Measurements from ENCODE around the gene HMGXB3.
"Not testable (repeated sequence)": the region's sequence is repeated elsewhere in the genome, so short reads cannot be mapped to it uniquely, and the experiment has no call there.

Gene HMGXB3

DNA sequence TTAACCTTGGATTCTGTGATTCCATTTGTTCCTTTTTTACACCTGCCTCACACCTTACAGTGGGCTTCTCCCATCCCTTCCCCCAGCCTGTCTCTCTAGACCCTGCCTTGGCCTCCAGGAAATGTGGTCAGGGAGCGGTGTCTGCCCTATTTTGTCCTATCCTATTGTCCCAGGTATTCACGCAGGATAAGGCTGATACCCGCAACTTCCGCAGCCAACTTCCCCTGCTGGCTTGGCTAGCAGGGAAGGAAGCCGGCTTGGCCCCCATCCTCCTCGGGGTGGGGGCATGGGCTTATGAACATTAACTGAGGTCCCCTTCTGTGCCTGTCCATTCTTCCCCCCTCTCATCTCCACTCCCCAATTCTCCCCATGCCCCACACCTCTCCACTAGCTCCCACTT lies 82.3 kb downstream of the HMGXB3 start:
- DNase-seq (ENCODE audit: low spot score): peak; percentile 3
- TF ChIP-seq, protein P1, sequence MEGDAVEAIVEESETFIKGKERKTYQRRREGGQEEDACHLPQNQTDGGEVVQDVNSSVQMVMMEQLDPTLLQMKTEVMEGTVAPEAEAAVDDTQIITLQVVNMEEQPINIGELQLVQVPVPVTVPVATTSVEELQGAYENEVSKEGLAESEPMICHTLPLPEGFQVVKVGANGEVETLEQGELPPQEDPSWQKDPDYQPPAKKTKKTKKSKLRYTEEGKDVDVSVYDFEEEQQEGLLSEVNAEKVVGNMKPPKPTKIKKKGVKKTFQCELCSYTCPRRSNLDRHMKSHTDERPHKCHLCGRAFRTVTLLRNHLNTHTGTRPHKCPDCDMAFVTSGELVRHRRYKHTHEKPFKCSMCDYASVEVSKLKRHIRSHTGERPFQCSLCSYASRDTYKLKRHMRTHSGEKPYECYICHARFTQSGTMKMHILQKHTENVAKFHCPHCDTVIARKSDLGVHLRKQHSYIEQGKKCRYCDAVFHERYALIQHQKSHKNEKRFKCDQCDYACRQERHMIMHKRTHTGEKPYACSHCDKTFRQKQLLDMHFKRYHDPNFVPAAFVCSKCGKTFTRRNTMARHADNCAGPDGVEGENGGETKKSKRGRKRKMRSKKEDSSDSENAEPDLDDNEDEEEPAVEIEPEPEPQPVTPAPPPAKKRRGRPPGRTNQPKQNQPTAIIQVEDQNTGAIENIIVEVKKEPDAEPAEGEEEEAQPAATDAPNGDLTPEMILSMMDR (IDR thresholded peaks at IDR 0.05; ENCODE audit: extremely low read depth, missing control alignments): no peak

DNA sequence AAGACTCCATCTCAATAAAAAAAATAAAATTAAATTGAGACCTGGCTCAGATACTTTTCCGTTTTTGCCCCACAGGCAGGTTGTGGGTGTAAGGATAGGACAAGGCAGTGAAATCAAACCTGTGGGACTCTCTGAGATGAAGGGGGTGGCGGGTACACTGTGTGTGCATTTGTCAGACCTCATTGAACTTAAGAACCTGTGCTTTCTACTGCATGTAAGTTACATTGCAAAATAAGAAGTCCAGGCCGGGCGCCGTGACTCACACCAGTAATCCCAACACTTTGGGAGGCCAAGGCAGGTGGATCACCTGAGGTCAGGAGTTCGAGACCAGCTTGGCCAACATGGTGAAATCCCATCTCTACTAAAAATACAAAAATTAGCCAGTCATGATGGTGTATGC lies 84.2 kb downstream of the HMGXB3 start:
- not testable (repeated sequence) for DNase-seq (ENCODE audit: low spot score)

DNA sequence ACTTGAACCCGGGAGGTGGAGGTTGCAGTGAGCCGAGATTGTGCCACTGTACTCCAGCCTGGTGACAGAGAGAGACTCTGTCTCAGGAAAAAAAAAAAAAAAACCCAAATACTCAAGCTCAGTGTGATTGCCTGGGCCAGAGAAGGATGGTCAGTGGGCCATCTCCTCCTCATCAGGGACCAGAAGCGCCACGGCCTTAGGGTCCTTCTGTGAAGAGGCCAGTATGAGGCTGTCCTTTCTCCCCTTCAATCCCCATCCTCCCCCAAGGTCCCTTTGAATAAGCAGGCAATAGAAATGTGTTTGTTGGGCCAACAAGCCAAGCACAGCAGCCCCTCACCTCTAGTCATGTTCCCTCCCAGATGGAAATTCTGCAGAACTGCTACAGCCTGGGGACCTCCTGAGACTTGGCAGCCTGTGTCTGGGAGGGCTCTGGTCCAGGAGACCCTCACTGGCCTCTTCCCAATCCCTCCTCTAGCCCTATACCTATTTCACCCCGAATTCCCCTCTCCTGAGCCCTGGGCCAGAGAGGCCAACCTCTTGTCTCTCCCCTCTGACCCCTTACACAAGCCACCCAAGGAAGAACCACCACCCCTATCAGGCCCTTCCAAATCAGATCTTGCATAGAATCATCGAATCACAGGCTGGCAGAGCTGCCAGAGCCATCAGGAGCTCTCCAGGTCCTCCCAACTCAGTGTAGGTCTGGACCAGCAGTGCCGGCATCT lies 84.8 kb downstream of the HMGXB3 start:
- TF ChIP-seq, protein P1 (IDR thresholded peaks at IDR 0.05; ENCODE audit: extremely low read depth, missing control alignments): no peak
- peak; percentile 1 for DNase-seq (ENCODE audit: low spot score)

DNA sequence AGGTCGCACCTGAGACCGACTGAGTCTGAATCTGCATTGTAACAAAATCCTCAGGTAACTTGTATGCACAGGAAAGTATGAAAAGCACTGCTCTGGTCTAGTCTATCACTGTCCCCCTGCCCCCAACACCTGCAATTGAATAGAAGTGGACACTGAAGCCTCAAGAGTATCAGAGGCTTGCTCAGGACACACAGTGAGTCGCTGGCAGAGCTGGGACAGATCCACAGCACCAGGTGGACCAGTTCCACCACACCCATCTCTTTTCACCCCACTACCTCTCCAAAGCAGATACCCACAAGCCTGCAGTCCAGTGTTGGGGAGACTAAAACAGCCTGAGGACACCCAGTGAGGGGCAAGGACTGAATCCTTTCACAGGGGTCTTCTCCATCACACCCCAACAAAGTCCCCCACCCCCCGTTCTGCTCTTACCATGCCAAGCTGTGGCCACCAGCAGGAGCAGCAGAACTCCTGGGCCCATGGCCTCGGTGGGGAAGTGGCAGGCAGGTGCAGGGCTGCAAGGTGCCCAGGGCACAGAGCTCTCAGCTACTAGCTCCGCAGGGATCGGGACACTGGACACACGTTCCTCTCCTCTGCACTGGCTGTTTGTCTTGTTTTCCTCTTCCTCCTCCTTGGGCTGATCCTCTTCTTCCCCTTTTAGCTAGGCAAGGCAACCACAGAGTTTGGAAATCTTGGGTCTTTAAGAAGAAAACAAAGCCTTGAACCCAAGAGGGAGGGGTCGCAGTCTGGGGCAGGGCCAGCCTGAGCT lies 85.6 kb downstream of the HMGXB3 start, which contains the start of gene CSF1R:
Gene CSF1R (minus strand): TSS at position 605 of the 766 bp plus-strand sequence. CDS start 127 bp downstream, at position 478.
- DNase-seq (ENCODE audit: low spot score): peak; percentile 2
- TF ChIP-seq, protein P1 (IDR thresholded peaks at IDR 0.05; ENCODE audit: extremely low read depth, missing control alignments): no peak

DNA sequence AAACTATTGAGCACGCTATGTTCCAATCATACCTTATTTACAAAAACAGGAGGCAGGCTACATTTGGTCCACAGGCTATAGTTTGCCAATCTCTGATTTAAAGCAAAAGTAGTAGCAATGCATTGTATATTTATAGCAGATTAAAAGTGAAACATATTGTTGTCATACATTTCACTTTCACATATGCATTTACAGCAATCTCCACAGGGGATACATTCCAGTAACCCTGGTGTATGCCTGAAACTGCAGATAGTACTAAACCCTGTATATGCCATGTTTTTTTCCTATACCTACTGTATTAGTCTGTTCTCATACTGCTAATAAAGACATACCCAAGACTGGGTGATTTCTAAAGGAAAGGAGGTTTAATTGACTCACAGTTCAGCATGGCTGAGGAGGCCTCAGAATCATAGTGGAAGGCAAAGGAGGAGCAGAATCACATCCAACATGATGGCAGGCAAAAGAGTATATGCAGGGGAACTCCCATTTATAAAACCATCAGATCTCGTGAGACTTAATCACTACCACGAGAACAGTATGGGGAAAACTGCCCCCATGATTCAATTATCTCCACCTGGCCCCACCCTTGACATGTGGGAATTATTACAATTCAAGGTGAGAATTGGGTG lies 91.7 kb downstream of the HMGXB3 start:
- TF ChIP-seq, protein P1 (IDR thresholded peaks at IDR 0.05; ENCODE audit: extremely low read depth, missing control alignments): no peak
- peak; percentile 56 for DNase-seq (ENCODE audit: low spot score)

DNA sequence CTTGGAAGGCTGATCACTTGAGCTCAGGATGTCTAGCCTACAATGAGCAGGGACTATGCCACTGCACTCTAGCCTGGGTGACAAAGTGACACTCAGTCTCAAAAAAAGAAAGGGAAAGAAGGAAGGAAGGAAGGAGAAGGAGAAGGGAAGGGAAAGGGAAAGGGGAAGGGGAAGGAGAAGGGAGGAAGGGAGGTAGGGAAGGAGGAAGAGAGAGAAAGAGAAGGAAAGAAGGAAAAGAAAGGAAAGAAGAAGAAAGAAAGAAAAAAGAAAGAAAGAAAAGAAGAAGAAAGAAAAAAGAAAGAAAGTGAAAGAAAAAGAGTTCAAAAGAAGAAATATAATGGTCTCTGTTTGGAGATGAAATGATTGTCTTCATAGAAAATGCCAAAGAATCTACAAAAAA lies 96.6 kb downstream of the HMGXB3 start:
- TF ChIP-seq, protein P1 (IDR thresholded peaks at IDR 0.05; ENCODE audit: extremely low read depth, missing control alignments): no peak
- no peak for DNase-seq (ENCODE audit: low spot score)

DNA sequence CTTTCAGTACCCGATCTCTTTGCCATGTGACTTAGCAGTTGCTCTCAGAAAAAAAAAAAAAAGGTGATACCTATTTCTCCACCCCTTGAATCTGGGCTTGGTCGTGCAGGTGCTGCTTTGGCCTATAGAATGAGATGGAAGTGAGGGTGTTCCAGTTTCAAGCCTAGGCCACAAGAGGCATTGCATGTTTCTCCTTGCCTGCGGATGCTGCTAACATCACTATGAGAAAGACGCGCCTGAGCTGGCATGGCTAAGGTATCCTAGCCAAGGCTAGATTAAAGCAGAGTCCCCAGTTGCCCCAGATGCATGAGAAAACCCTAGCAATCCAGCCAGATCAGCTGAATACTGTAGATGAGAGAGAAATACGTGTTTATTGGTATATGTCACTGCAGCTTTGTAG lies 100.5 kb downstream of the HMGXB3 start:
- TF ChIP-seq, protein P1 (IDR thresholded peaks at IDR 0.05; ENCODE audit: extremely low read depth, missing control alignments): no peak
- DNase-seq (ENCODE audit: low spot score): no peak

All from GM20000 (cell line).